SK-N-SH (cell line): ENCODE results near the gene JPH2. TPM values are rescaled to one million over a fixed set of nuclear protein-coding genes. Genes with fewer than 3 reads are reported as not detected.

Experiments used
- CTCF ChIA-PET: fragments of 300-600, 350-600 bp; formaldehyde crosslinking; extraction: SDS; loops from one replicate; lab custom pipeline; 2021; lab: Yijun Ruan, JAX
- POLR2A ChIA-PET: fragments of 350-600 bp; sonication (Branson Sonifier 250); formaldehyde crosslinking; extraction: SDS; loops from one replicate; lab custom pipeline; 2020; ENCODE audit warnings: antibody characterized with exemption, inconsistent platforms; lab: Yijun Ruan, JAX
- DNase-seq: peaks from one replicate; pipeline ENCODE4 v3.0.0; 2012
- H2AFZ ChIP-seq: fragments of 200-600 bp; sonication (generic); 2 replicates; pipeline ENCODE4 v1.8.1; 2016; ENCODE audit warnings: antibody characterized with exemption, mild to moderate bottlenecking, low read depth
- H3F3A ChIP-seq: fragments of 200-600 bp; sonication (generic); replicated peaks from 2 replicates; pipeline ENCODE3; 2016; ENCODE audit warnings: antibody characterized with exemption, mild to moderate bottlenecking; ENCODE audit not compliant: insufficient read depth
- H3K27ac ChIP-seq, 2 experiments: fragments of 200-500 bp in 1 of 2; fragments of 200-600 bp in 1 of 2; sonication (Bioruptor generic) in 1 of 2; sonication (generic), shearing (Covaris generic) in 1 of 2; 2 replicates each; pipeline versions ENCODE4 v1.5.1 to v1.6.1; 2014 to 2016; ENCODE audit warnings: low read depth in 2 of 2, inconsistent platforms in 1 of 2, low read length in 1 of 2, mild to moderate bottlenecking in 1 of 2, mixed read lengths in 1 of 2
- H3K27me3 ChIP-seq: fragments of 200-600 bp; sonication (generic), shearing (Covaris generic); 2 replicates; pipeline ENCODE4 v1.6.1; 2016; ENCODE audit warnings: mixed run types; ENCODE audit not compliant: insufficient read depth
- H3K36me3 ChIP-seq, 2 experiments: fragments of 200-500 bp in 1 of 2; fragments of 200-600 bp in 1 of 2; sonication (Bioruptor generic) in 1 of 2; sonication (generic) in 1 of 2; replicated peaks in 1 of 2; 2 replicates each; pipeline versions ENCODE3 to v1.5.1; 2014 to 2016; ENCODE audit warnings: low read length in 1 of 2, mild to moderate bottlenecking in 1 of 2; ENCODE audit not compliant: insufficient read depth in 2 of 2, control insufficient read depth in 1 of 2
- H3K4me1 ChIP-seq, 2 experiments: fragments of 200-500 bp in 1 of 2; fragments of 200-600 bp in 1 of 2; sonication (Bioruptor generic) in 1 of 2; sonication (generic), shearing (Covaris generic) in 1 of 2; 2 replicates each; pipeline versions ENCODE4 v1.5.1 to v1.6.1; 2014 to 2016; ENCODE audit warnings: low read depth in 1 of 2, low read length in 1 of 2, mixed run types in 1 of 2; ENCODE audit not compliant: insufficient read depth in 2 of 2, control insufficient read depth in 1 of 2
- H3K4me2 ChIP-seq: fragments of 200-600 bp; sonication (generic), shearing (Covaris generic); 2 replicates; pipeline ENCODE4 v1.6.1; 2017; ENCODE audit warnings: mixed run types
- H3K4me3 ChIP-seq, 2 experiments: fragments of 200-500 bp in 1 of 2; fragments of 200-600 bp in 1 of 2; sonication (Bioruptor generic) in 1 of 2; sonication (generic), shearing (Covaris generic) in 1 of 2; 2 replicates each; pipeline versions ENCODE4 v1.5.1 to v1.8.1; 2014 to 2016; ENCODE audit warnings: low read depth in 2 of 2, inconsistent platforms in 1 of 2, low read length in 1 of 2, mild to moderate bottlenecking in 1 of 2, mixed read lengths in 1 of 2, moderate library complexity in 1 of 2
- H3K79me2 ChIP-seq: fragments of 200-600 bp; sonication (generic); 2 replicates; pipeline ENCODE4 v1.8.1; 2017; ENCODE audit warnings: mild to moderate bottlenecking; ENCODE audit not compliant: insufficient read depth
- H3K9ac ChIP-seq: fragments of 200-600 bp; sonication (generic); 2 replicates; pipeline ENCODE4 v1.6.1; 2017; ENCODE audit warnings: mixed run types
- H3K9me2 ChIP-seq: fragments of 200-600 bp; sonication (generic); 2 replicates; pipeline ENCODE4 v1.6.1; 2017; ENCODE audit warnings: mixed run types
- H3K9me3 ChIP-seq: fragments of 200-600 bp; sonication (generic); 2 replicates; pipeline ENCODE4 v1.6.1; 2017; ENCODE audit warnings: mixed run types, mild to moderate bottlenecking, moderate library complexity
- H4K20me1 ChIP-seq: fragments of 200-600 bp; sonication (generic); 2 replicates; pipeline ENCODE4 v1.6.1; 2017; ENCODE audit warnings: mild to moderate bottlenecking, mixed run types; ENCODE audit not compliant: insufficient read depth
- FOXM1 ChIP-seq: IDR thresholded peaks from 2 replicates; pipeline ENCODE4 v1.4.0; 2012; ENCODE audit warnings: low read depth, mild to moderate bottlenecking
- NFIC ChIP-seq: IDR thresholded peaks from 2 replicates; pipeline ENCODE4 v1.4.0; 2012; ENCODE audit warnings: borderline replicate concordance
- TCF12 ChIP-seq: IDR thresholded peaks from 2 replicates; pipeline ENCODE4 v1.4.0; 2012
- WGBS: methylation state at CpG from one replicate; pipeline ENCODE4 v1.1.6; 2017; ENCODE audit warnings: low lambda C conversion rate; 5-methylcytosine and 5-hydroxymethylcytosine counted together
- polyA plus RNA-seq, 3 experiments: library from polyadenylated mRNA; depleted of rRNA; stranded (reverse); fragments of >200 nt; gene quantifications; 2 replicates each; pipeline ENCODE4 v1.2.3, GENCODE V29; 2012
- TF ChIP-seq, protein P1 (sequence below): IDR thresholded peaks from 2 replicates; pipeline ENCODE4 v1.4.0; 2012; ENCODE audit warnings: low read depth
- TF ChIP-seq, protein P2 (sequence below): fragments of 200-600 bp; sonication (generic); IDR thresholded peaks from 2 replicates; pipeline ENCODE4 v1.6.1; 2017; ENCODE audit warnings: antibody characterized with exemption, mild to moderate bottlenecking, moderate library complexity
- TF ChIP-seq, protein P3 (sequence below): fragments of 150-350 bp; IDR thresholded peaks from 2 replicates; pipeline ENCODE4 v1.6.1; 2017; ENCODE audit warnings: antibody characterized with exemption, low read length, low read depth, borderline replicate concordance
- TF ChIP-seq, protein P4 (sequence below): IDR thresholded peaks from 2 replicates; pipeline ENCODE4 v1.4.0; 2012; ENCODE audit warnings: low read depth, borderline replicate concordance

Gene JPH2
- polyA plus RNA-seq, 1 of the 3 experiments (the other 2 are of a cell fraction), result 0.67 TPM

DNA sequence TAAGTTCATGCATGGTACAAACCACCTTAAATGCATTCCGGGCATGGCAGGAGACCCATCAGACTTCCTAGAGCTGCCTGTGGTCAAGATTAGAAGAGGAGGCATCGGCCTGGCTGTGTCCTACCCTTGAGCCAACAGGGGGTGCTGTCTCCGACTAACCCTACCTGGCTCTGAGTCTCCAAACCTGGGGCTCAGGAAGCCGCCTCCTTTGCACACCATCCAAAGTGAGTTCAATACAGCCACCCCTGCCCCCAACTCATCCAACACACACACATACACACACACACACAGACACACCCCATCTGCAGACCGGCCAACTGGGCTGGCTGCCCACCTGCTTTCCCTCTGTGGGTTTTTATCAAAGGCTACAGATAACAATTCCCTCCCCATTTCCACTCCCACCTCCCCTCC lies 77.0 kb downstream of the JPH2 start:
- H3K9ac ChIP-seq, result no peak overlapping the region
- H3K27me3 ChIP-seq, result no peaks in the 10 kb centered on the region
- no peak overlapping the region for H3K4me2 ChIP-seq
- no peak overlapping the region for H2AFZ ChIP-seq
- H3K4me3 ChIP-seq, result no peak overlapping the region
- no peak for DNase-seq
- 62% methylated on average over 4 of the region's 5 CpGs for WGBS
- no peaks in the 10 kb centered on the region for H3F3A ChIP-seq
- H3K4me1 ChIP-seq, result peaks cover 0 to 4% of the 10 kb centered on the region in 2 experiments; a peak in 3 of 4 replicates
- no peaks in the 10 kb centered on the region for H4K20me1 ChIP-seq
- TF ChIP-seq, protein P1, sequence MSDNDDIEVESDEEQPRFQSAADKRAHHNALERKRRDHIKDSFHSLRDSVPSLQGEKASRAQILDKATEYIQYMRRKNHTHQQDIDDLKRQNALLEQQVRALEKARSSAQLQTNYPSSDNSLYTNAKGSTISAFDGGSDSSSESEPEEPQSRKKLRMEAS, result no peak
- TF ChIP-seq, protein P2, sequence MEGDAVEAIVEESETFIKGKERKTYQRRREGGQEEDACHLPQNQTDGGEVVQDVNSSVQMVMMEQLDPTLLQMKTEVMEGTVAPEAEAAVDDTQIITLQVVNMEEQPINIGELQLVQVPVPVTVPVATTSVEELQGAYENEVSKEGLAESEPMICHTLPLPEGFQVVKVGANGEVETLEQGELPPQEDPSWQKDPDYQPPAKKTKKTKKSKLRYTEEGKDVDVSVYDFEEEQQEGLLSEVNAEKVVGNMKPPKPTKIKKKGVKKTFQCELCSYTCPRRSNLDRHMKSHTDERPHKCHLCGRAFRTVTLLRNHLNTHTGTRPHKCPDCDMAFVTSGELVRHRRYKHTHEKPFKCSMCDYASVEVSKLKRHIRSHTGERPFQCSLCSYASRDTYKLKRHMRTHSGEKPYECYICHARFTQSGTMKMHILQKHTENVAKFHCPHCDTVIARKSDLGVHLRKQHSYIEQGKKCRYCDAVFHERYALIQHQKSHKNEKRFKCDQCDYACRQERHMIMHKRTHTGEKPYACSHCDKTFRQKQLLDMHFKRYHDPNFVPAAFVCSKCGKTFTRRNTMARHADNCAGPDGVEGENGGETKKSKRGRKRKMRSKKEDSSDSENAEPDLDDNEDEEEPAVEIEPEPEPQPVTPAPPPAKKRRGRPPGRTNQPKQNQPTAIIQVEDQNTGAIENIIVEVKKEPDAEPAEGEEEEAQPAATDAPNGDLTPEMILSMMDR, result peak; percentile 31
- CTCF ChIA-PET, result interaction anchor here (1.8 to 23.6 kb wide), 2 partner anchors 18 to 74 kb away, joined by 4 to 618 read pairs; partner anchors contain the start of gene JPH2
- POLR2A ChIA-PET, result no interaction called here
- no peak overlapping the region for H3K27ac ChIP-seq
- no peaks in the 10 kb centered on the region for H3K9me2 ChIP-seq
- no peaks in the 10 kb centered on the region for H3K36me3 ChIP-seq
- no peaks in the 10 kb centered on the region for H3K79me2 ChIP-seq
- H3K9me3 ChIP-seq, result no peaks in the 10 kb centered on the region

DNA sequence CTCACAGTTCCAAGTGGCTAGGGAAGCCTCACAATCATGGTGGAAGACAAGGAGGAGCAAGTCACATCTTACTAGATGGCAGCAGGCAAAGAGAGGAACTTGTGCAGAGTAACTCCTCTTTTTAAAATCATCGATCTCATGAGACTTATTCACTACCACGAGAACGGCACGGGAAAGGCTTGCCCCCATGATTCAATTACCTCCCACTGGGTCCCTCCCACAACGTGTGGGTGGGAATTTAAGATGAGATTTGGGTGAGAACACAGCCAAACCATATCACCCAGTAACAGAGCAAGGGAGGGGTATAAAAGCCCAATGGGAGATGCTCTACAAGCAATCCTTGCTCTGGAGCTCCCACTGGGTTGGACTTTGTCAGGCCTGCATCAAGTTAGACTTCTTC lies 80.4 kb downstream of the JPH2 start:
- Histone ChIP-seq H4K20me1 (no peaks in the 10 kb centered on the region), H3K27ac (no peak overlapping the region), H3K9me3 (no peaks in the 10 kb centered on the region), H3K4me3 (no peak overlapping the region), H3K9me2 (no peaks in the 10 kb centered on the region), H2AFZ (no peak overlapping the region), H3K27me3 (no peaks in the 10 kb centered on the region), H3K9ac (no peak overlapping the region), H3F3A (no peaks in the 10 kb centered on the region), H3K4me2 (no peak overlapping the region), H3K36me3 (no peaks in the 10 kb centered on the region), H3K79me2 (no peaks in the 10 kb centered on the region), H3K4me1 (peaks cover 0 to 6% of the 10 kb centered on the region in 2 experiments; a peak in 3 of 4 replicates)
- WGBS, result 31% methylated on average over 5 of the region's 5 CpGs
- TF ChIP-seq TCF12 (no peak), FOXM1 (no peak), NFIC (no peak)
- TF ChIP-seq, protein P3, sequence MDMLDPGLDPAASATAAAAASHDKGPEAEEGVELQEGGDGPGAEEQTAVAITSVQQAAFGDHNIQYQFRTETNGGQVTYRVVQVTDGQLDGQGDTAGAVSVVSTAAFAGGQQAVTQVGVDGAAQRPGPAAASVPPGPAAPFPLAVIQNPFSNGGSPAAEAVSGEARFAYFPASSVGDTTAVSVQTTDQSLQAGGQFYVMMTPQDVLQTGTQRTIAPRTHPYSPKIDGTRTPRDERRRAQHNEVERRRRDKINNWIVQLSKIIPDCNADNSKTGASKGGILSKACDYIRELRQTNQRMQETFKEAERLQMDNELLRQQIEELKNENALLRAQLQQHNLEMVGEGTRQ, result no peak
- TF ChIP-seq, protein P2, result no peak
- TF ChIP-seq, protein P1, result no peak
- TF ChIP-seq, protein P4, sequence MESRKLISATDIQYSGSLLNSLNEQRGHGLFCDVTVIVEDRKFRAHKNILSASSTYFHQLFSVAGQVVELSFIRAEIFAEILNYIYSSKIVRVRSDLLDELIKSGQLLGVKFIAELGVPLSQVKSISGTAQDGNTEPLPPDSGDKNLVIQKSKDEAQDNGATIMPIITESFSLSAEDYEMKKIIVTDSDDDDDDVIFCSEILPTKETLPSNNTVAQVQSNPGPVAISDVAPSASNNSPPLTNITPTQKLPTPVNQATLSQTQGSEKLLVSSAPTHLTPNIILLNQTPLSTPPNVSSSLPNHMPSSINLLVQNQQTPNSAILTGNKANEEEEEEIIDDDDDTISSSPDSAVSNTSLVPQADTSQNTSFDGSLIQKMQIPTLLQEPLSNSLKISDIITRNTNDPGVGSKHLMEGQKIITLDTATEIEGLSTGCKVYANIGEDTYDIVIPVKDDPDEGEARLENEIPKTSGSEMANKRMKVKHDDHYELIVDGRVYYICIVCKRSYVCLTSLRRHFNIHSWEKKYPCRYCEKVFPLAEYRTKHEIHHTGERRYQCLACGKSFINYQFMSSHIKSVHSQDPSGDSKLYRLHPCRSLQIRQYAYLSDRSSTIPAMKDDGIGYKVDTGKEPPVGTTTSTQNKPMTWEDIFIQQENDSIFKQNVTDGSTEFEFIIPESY, result no peak
- no peak for DNase-seq
- ChIA-PET POLR2A (no interaction called here), CTCF (interaction anchor here (0.7 to 23.6 kb wide), 6 partner anchors 10 to 709 kb away, joined by 3 to 618 read pairs (median 3); partner anchors contain the start of gene JPH2)
